ENCODE data around the gene P3H3. TPM values are rescaled to one million over a fixed set of nuclear protein-coding genes. Genes with fewer than 3 reads are reported as not detected.

The P3H3 gene
- total RNA-seq, 3 donors from 2014 or later, result 1.6 to 24.2 (median 5.2) TPM

GRCh38 chr12:6813363-6813762 is 14.8 kb upstream of the P3H3 start:
- TF ChIP-seq CTCF (IDR thresholded peaks at IDR 0.05), result no peak
- intact Hi-C loops (cut with DNase I, micrococcal nuclease), result no loop called here
- no peaks in the 10 kb centered on the region for H3K36me3 ChIP-seq (ENCODE audit: low read depth)
- H3K4me1 ChIP-seq (ENCODE audit: low read depth), result no peaks in the 10 kb centered on the region
- H3K9me3 ChIP-seq, result no peaks in the 10 kb centered on the region
- H3K4me3 ChIP-seq, result no peak overlapping the region
- no peak for ATAC-seq
- DNase-seq, result no peak

GRCh38 chr12:6816598-6816997 is 11.6 kb upstream of the P3H3 start:
- no peak overlapping the region for H3K4me3 ChIP-seq
- no peaks in the 10 kb centered on the region for H3K4me1 ChIP-seq (ENCODE audit: low read depth)
- intact Hi-C loops (cut with DNase I, micrococcal nuclease), result no loop called here
- DNase-seq (no peak), ATAC-seq (no peak)
- H3K36me3 ChIP-seq (ENCODE audit: low read depth), result no peaks in the 10 kb centered on the region
- H3K9me3 ChIP-seq, result no peaks in the 10 kb centered on the region
- no peak for TF ChIP-seq CTCF (IDR thresholded peaks at IDR 0.05)

DNA sequence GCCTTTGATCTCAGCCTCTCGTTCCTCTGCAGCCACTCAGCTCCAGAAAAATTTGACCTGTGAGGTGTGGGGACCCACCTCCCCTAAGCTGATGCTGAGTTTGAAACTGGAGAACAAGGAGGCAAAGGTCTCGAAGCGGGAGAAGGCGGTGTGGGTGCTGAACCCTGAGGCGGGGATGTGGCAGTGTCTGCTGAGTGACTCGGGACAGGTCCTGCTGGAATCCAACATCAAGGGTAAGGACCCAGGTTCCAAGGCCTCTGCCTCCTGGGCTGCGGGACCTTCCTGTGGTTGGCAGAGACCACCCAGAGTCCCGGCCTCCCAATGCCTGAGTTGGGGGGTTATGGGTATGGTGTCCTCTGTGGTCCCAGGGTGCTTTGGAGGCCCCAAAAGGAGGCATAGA is 11.1 kb upstream of the P3H3 start:
- intact Hi-C loops (cut with DNase I, micrococcal nuclease), result no loop called here

DNA sequence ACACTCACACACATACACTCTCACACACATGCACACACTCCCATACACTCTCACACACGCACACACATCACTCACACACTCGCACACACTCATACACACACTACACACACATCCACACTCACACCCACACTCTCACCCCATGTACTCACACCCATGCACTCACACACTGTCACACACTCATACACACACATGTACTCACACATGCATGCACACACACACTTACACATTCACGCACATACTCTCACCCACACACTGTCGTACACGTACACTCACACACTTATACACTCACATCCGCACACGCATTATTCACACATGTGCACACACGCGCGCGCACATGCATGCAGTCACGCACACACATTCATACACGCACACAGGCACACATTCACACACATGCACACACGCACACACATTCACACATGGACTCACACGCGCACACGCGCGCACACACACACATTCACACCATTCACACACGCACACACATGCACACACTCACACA is 10.5 kb upstream of the P3H3 start:
- H3K9me3 ChIP-seq, result no peaks in the 10 kb centered on the region
- intact Hi-C loops (cut with DNase I, micrococcal nuclease), result no loop called here
- no peaks in the 10 kb centered on the region for H3K4me1 ChIP-seq (ENCODE audit: low read depth)
- DNase-seq, result no peak
- H3K36me3 ChIP-seq (ENCODE audit: low read depth), result no peaks in the 10 kb centered on the region
- H3K4me3 ChIP-seq, result no peak overlapping the region
- no peak for ATAC-seq
- no peak for TF ChIP-seq CTCF (IDR thresholded peaks at IDR 0.05)

More for the DNA sequence above, 11.1 kb upstream of the P3H3 start:
- Histone ChIP-seq H3K4me1 (ENCODE audit: low read depth) (no peaks in the 10 kb centered on the region), H3K36me3 (ENCODE audit: low read depth) (no peaks in the 10 kb centered on the region), H3K4me3 (no peak overlapping the region), H3K9me3 (no peaks in the 10 kb centered on the region)
- ATAC-seq, result no peak
- no peak for TF ChIP-seq CTCF (IDR thresholded peaks at IDR 0.05)
- DNase-seq, result no peak

DNA sequence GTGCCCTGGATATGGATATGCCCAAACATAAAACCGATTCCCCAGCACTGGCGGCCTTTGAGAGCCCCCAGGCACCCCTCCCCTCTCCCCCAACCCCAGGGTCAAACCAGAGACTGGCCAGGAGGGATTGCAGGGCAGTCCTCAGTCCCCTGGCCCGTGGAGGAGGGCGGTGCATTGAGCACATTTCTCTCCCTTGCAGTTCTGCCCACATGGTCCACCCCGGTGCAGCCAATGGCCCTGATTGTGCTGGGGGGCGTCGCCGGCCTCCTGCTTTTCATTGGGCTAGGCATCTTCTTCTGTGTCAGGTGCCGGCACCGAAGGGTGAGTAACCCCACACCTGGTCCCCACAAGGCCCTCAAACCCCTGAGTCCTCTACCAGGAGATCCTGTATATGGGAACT is 10.0 kb upstream of the P3H3 start:
- Histone ChIP-seq H3K4me3 (no peak overlapping the region), H3K9me3 (no peaks in the 10 kb centered on the region), H3K36me3 (ENCODE audit: low read depth) (no peaks in the 10 kb centered on the region), H3K4me1 (ENCODE audit: low read depth) (no peaks in the 10 kb centered on the region)
- ATAC-seq, result no peak
- no peak for TF ChIP-seq CTCF (IDR thresholded peaks at IDR 0.05)
- no peak for DNase-seq
- intact Hi-C loops (cut with DNase I, micrococcal nuclease), result no loop called here

GRCh38 chr12:6818645-6819044 is 9.6 kb upstream of the P3H3 start:
- intact Hi-C loops (cut with DNase I, micrococcal nuclease), result no loop called here
- no peak for DNase-seq
- ATAC-seq, result no peak
- H3K9me3 ChIP-seq, result no peaks in the 10 kb centered on the region
- no peaks in the 10 kb centered on the region for H3K36me3 ChIP-seq (ENCODE audit: low read depth)
- no peak for TF ChIP-seq CTCF (IDR thresholded peaks at IDR 0.05)
- no peaks in the 10 kb centered on the region for H3K4me1 ChIP-seq (ENCODE audit: low read depth)
- no peak overlapping the region for H3K4me3 ChIP-seq

All from mucosa of descending colon (tissue), 3 donors.